ENCODE results near the gene ABCC3.
A peak's percentile ranks its signal among the peaks of the same experiment; 100 is the strongest.

Gene ABCC3

DNA sequence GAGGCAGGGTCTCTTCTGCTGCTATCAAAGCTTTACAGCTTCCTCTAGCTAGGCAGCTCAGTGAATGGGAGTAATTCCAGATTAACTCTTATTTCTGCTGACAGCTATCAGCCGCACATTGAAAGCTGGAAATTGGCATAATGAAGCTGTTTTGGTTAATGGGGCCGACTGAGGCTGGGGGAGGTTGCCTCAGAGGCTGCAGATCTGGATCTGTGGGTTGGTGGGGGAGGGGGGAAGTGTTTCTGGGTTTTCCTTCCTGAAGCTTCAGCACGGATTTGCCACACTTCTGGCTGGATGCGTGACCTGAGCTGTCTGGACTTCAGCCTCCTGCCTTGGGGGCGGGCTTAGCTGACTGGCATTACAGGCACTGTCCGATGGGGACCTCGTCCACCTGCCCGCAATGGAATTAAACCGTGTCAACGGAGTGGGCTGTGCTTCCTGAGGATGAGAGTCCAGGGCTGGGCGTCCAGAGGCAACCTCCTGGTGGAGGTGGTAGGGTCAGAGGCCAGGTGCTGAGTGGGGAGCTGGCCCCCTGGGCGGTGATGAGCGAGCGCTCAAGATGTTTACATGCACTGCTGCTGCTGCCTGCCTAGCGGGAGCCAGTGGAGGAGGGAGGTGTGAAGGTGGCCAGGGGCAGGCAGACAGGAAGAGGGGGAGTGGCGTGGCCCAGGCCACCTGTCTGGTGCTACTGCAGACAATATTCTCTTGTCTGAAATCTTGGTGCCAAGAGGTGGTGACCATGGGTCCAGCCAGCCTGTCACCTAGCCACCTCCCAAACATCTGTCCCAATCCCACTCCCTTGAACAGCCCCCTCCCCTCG lies 6.7 kb upstream of the ABCC3 start:
- DNase-seq (ENCODE audit: low read depth), result no peak

DNA sequence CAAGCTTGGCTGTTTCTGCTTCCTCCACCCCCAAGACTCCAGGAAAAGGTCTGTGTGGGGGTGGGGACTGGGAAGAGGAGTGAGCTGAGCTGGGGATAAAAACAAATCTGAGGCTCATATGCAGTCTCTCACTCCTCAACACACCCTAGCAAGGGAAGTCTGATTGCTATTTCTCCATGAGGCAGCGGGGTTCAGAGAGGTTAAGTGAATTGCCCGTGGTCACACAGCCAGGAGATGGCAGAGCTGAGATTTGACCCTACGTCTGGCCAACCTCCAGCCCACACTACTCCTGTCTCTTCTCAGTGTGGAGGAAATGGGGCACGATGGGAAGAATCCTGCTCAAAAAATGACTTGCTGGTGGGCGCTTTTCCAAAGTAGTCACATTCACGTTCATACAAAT lies 4.8 kb upstream of the ABCC3 start:
- DNase-seq (ENCODE audit: low read depth), result no peak

GRCh38 chr17:50630524-50631194 lies 4.0 kb upstream of the ABCC3 start:
- peak; percentile 40 for DNase-seq (ENCODE audit: low read depth)

DNA sequence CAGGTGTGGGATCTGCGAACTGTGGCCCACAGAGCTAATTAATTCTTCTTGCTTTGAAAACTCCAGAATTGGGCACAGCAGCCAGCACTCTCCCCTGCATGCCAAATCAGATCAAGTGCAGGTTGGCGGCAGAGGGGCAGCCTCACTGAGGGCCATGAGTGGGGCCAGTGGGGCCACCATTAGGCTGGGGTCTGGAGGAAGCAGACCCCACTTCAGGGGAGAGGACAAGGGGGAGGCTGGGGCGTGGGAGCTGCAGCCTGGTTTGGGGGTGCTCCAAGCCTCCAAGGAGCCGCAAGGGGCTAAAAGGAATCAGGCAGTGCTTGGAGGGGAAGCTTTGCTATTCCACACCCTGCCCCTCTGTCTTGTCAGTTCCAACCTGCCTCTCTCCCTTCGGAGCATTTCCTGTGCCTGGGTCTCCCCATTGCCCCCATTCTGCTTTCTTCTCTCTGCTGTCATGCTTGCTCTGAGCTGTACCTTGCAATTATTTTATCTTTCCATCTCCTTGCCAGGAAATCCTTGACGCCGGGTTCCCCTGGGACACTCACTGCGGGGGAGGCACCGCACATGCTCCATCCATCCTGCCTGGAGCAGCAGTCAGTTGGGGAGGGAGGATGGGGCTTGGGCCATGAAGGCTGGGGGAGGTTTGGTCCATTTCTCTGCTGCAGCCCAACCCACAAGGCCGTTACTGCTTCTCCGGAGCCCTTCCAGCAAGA lies 3.3 kb upstream of the ABCC3 start:
- no peak for DNase-seq (ENCODE audit: low read depth)

GRCh38 chr17:50631908-50632571 lies 2.6 kb upstream of the ABCC3 start:
- DNase-seq (ENCODE audit: low read depth), result no peak

- no peak for DNase-seq (ENCODE audit: low read depth)
These were observed 2.0 kb upstream of the ABCC3 start for GRCh38 chr17:50632637-50633036.

- no peak for DNase-seq (ENCODE audit: low read depth)
These were observed 998 bp upstream of the ABCC3 start for GRCh38 chr17:50633683-50634082.

- DNase-seq (ENCODE audit: low read depth), result no peak
These were observed 442 bp downstream of the ABCC3 start for GRCh38 chr17:50634915-50635731.

- no peak for DNase-seq (ENCODE audit: low read depth)
These were observed 976 bp downstream of the ABCC3 start for GRCh38 chr17:50635732-50635981.

- DNase-seq (ENCODE audit: low read depth), result no peak
These were observed 1.5 kb downstream of the ABCC3 start for GRCh38 chr17:50635982-50636803.

GRCh38 chr17:50636804-50637195 lies 2.1 kb downstream of the ABCC3 start:
- DNase-seq (ENCODE audit: low read depth), result no peak

DNA sequence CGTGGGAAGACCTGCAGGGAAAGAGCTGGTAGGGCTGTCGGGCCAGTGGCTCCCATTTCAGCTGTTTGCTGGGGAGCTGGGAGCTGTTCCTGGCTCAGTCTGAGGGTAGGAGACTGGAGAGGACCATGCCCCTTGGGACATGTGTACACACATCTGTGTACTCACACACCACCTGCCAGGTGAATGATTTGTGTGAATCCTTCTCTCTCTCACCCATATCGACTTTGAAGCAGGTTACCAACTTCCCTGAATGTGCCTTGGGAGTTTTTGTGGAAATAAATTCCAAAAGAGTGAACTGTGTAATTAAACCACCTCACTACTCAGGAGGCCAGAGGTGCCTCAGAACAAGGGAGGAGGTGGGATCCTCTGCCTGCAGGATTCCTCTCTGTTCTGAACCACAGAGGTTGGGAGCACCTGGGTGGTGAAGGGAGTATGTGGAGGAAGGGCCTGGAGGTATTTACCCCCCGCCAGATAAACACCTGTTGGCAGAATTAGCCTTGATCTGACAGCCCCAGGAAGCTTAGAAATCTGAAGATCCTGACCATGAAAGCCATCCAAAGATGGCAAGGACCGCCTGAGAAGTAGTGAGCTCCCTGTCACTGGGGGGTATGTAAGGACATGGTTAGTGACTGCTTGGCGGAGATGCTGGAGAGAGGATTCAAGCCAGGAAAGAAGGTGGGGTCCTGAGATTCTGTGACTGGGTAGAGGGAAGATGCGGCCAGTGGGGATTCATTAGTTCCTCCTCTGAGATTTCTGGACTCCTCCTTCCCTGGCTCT lies 3.3 kb downstream of the ABCC3 start:
- DNase-seq (ENCODE audit: low read depth), result no peak

- DNase-seq (ENCODE audit: low read depth), result no peak
These were observed 3.9 kb downstream of the ABCC3 start for GRCh38 chr17:50638606-50638965.

- no peak for DNase-seq (ENCODE audit: low read depth)
These were observed 4.5 kb downstream of the ABCC3 start for GRCh38 chr17:50638966-50639713.

- DNase-seq (ENCODE audit: low read depth), result no peak
These were observed 6.1 kb downstream of the ABCC3 start for GRCh38 chr17:50640686-50641351.

DNA sequence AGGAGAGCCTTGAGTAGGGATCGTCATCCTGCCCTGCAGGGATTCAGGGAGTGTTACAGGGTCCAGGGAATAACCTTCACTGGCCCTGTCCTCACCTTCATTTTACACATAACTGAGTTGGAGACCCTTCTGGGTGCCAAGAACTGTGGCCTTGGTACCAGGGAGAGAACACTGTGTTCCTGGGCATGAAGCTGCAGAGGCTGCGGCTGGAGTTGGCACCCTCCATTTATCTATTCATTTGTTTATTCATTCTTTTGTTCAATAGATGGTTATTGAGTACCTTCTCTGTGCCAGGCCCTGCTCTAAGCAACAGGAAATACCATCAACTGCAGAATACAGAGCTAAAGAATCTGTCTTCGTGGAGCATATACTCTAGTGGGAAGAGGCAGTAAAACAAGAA lies 6.7 kb downstream of the ABCC3 start:
- DNase-seq (ENCODE audit: low read depth), result no peak

DNA sequence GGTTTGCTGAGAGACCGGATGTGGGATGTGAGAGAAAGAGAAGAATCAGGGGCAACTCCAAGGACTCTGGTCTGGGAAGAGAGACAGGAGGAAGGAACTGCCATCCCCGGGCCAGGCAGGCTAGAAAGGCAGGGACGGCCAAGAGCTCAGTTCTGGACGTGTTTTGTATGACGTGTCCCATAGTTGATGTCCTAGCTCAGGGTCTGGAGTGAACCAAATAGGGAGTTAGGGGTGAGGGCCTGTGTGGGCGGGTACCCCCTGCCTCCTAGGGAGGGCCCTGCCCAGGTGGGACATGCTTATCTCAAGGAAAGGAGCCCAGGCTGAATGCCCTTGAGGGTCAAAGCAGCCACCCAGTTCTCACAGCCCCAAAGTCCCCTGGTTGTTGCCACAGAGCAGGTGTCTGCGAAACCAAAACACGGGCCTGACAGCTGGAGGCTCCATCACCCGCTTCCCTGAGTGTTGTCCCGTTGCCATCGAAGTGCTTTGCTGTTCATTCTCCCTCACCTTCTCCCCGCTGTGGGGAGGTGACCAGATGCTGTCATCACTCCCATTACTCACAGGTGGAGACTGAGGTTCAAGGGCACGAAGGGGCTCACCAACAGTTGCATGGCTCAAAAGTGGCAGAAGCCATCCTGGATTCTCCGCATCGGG lies 7.5 kb downstream of the ABCC3 start:
- DNase-seq (ENCODE audit: low read depth), result no peak

Measured in T follicular helper cell (primary cell).